GM13977 (cell line): ENCODE data around the gene RHBDF2.

Experiments used
- DNase-seq: peaks from one replicate; pipeline ENCODE4 v3.0.0; 2012; ENCODE audit warnings: low spot score
- CTCF ChIP-seq: IDR thresholded peaks from 2 replicates; pipeline ENCODE4 v1.5.1; 2012; ENCODE audit warnings: mild to moderate bottlenecking, control low read depth; ENCODE audit not compliant: insufficient read depth; ENCODE audit errors: extremely low read depth, missing control alignments
- in situ Hi-C: fragments of 300-500 bp; cut with MboI; formaldehyde crosslinking; loops from one replicate; pipeline ENCODE4 v1.12.0; 2022; ENCODE audit warnings: low sequenced_read_pairs, low pct_unique_long_range_greater_than_20kb, mixed read lengths, inconsistent platforms; ENCODE audit not compliant: unreplicated experiment

The RHBDF2 gene

GRCh38 chr17:76442341-76443338 is 58.6 kb downstream of the RHBDF2 start:
- DNase-seq: no peak
- TF ChIP-seq CTCF: no peak
- in situ Hi-C loops: no loop called here

- no peak for DNase-seq
- in situ Hi-C loops: no loop called here
Measured at GRCh38 chr17:76441686-76442340, 59.4 kb downstream of the RHBDF2 start.

GRCh38 chr17:76440751-76441362 is 60.4 kb downstream of the RHBDF2 start:
- in situ Hi-C loops: no loop called here
- DNase-seq: no peak
- TF ChIP-seq CTCF: no peak

More at GRCh38 chr17:76441686-76442340, 59.4 kb downstream of the RHBDF2 start:
- TF ChIP-seq CTCF: no peak

GRCh38 chr17:76439314-76439928 is 61.8 kb downstream of the RHBDF2 start:
- DNase-seq: no peak
- in situ Hi-C loops: no loop called here
- no peak for TF ChIP-seq CTCF

- TF ChIP-seq CTCF: no peak
- no peak for DNase-seq
- in situ Hi-C loops: no loop called here
Measured at GRCh38 chr17:76438906-76439305, 62.3 kb downstream of the RHBDF2 start.
